GM12891 (cell line): ENCODE data around the gene PSMD13.

Experiments
- PAX5 ChIP-seq: IDR thresholded peaks from 2 replicates; pipeline ENCODE4 v1.6.1; 2011; ENCODE audit warnings: low read length, moderate library complexity, mild to moderate bottlenecking; ENCODE audit not compliant: insufficient read depth, severe bottlenecking
- POLR2A ChIP-seq: IDR thresholded peaks from 2 replicates; pipeline ENCODE4 v1.6.1; 2011; ENCODE audit warnings: low read depth, low read length, control low read depth
- POLR2AphosphoS5 ChIP-seq: IDR thresholded peaks from 2 replicates; pipeline ENCODE4 v1.6.1; 2011; ENCODE audit warnings: low read depth, low read length, control low read depth
- SPI1 ChIP-seq: IDR thresholded peaks from 2 replicates; pipeline ENCODE4 v1.6.1; 2011; ENCODE audit warnings: low read depth, low read length, control low read depth

GRCh38 chr11:289712-290620 is 53.2 kb downstream of the PSMD13 start:
- TF ChIP-seq POLR2A (no peak), PAX5 (no peak), POLR2AphosphoS5 (no peak), SPI1 (no peak)
